GM12865 (cell line): ENCODE results near the gene KDM2B.

Experiments used
- DNase-seq: peaks from one replicate; pipeline ENCODE4 v3.0.0; 2010; ENCODE audit warnings: low read depth
- H3K4me3 ChIP-seq: 2 replicates; pipeline ENCODE4 v1.5.1; 2011; ENCODE audit warnings: mild to moderate bottlenecking, low read depth, low read length, control low read depth
- TF ChIP-seq, protein P1 (sequence below): IDR thresholded peaks from 2 replicates; pipeline ENCODE4 v1.5.1; 2011; ENCODE audit warnings: low read length, control low read depth, low read depth, inconsistent platforms; ENCODE audit not compliant: insufficient read depth; ENCODE audit errors: missing control alignments

KDM2B gene

DNA sequence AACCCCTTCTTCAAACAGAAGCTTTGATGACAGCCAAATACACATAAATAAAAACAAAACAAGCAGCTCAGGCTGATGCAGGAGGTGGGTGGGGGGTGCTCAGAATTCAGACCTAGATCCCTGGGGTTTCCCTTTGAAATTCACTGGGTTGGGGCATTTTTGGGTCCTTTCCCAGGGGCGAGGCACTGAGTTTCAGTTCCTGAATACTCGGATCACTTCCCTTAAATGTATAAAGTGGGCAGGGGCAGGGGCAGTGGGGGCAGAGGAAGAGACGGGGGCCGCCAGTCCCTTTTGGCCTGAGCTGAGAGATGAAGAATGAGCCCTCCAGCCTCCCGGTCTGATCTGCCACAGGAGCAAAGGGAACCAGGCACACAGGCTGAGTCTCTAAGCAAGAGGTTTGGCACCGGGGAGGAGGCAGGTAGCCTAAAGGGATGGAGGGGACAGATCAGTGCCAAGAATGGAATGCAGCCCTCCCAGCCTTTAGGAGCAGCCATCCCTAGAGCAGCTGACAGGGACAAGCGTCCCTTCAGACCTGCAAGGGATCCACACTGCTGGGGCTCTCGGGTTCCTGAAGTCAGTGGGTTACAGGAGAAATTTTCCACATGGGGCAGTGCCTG lies 20.3 kb downstream of the KDM2B start:
- peak; percentile 70 for DNase-seq
- TF ChIP-seq, protein P1, sequence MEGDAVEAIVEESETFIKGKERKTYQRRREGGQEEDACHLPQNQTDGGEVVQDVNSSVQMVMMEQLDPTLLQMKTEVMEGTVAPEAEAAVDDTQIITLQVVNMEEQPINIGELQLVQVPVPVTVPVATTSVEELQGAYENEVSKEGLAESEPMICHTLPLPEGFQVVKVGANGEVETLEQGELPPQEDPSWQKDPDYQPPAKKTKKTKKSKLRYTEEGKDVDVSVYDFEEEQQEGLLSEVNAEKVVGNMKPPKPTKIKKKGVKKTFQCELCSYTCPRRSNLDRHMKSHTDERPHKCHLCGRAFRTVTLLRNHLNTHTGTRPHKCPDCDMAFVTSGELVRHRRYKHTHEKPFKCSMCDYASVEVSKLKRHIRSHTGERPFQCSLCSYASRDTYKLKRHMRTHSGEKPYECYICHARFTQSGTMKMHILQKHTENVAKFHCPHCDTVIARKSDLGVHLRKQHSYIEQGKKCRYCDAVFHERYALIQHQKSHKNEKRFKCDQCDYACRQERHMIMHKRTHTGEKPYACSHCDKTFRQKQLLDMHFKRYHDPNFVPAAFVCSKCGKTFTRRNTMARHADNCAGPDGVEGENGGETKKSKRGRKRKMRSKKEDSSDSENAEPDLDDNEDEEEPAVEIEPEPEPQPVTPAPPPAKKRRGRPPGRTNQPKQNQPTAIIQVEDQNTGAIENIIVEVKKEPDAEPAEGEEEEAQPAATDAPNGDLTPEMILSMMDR: no peak
- no peak overlapping the region for H3K4me3 ChIP-seq

DNA sequence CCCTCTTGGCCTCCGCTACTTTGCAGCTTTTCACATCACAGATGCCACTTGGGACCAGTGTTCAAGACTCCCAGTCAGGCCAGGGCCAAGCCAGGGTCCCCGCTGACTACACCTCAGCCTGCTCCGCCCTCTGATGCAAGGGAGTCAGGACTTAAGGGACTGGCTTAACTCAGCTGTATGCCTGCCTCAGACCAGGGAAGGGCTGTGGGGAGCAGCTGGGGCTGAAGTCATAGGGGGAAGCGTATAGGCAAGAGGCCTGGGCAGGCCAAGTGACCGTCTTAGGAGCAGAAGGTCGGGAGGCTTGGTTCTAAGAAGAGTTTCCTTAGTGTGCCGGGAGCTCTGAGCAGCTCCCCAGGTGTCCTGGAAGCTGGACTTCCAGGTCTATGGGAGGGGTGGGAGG lies 21.9 kb downstream of the KDM2B start:
- DNase-seq: no peak
- H3K4me3 ChIP-seq: no peak overlapping the region
- TF ChIP-seq, protein P1: no peak

DNA sequence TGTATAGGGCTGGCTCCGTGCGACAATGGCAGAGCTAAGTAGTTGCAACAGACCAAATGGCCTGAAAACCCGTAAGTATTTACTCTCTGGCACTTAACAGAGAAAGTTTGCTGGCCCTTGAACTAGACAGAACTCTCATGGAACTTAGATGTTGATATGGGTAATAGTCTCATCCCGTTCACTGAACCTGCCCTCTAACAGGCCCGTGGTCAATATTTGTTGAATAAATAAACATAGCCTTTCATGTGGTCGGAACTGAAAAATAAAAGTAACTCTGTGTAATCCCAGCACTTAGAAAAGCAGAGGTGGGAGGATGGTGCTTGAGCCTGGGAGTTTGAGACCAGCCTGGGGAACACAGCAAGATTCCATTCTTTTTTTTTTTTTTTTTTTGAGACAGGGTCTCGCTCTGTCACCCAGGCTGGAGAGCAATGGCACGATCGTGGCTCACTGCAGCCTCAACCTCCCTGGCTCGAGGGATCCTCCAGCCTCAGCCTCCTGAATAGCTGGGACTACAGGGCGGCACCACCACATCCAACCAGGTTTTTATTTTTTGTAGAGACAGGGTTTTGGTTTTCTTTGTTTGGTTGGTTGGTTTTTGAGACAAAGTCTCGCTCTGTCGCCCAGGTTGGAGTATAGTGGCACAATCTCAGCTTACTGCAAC lies 29.7 kb downstream of the KDM2B start:
- no peak overlapping the region for H3K4me3 ChIP-seq
- TF ChIP-seq, protein P1: no peak
- DNase-seq: peak; percentile 38

DNA sequence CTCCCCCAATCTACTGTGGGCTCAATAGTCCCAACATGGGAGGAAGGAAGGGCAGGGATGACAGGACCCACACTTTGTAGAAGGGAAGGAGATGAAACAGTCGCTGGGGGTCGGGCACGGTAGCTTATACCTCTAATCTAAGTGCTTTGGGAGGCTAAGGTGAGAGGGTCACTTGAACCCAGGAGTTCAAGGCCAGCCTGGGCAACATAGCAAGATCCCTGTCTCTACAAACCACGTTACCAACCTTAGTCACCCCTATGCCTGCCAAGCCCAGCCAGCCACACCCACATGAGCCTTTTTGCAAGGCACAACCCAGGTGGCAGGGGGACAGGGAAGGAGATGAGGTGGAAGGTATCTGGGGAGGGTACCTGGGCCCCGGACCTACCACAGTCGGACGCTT lies 31.7 kb downstream of the KDM2B start:
- no peak for DNase-seq
- TF ChIP-seq, protein P1: no peak
- no peak overlapping the region for H3K4me3 ChIP-seq

DNA sequence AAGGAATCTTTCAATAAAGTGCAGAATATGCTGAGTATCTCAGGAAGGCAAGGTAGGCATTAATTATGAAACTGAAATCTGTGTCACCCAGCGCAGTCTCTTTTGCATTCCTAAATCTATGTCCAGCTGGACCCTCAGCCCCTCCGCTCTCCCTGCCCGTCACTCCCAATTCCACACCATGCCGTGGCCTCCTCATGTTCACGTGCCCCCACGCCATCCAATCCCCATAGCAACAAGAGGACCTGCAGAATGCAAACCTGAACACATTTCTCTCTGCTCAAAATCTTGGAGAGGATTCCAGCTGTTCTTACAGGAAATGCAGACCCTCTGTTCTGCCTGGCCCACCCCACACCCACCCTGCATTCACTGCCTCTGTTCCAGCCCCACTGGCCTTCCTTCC lies 35.3 kb downstream of the KDM2B start:
- H3K4me3 ChIP-seq: no peak overlapping the region
- TF ChIP-seq, protein P1: no peak
- DNase-seq: no peak

DNA sequence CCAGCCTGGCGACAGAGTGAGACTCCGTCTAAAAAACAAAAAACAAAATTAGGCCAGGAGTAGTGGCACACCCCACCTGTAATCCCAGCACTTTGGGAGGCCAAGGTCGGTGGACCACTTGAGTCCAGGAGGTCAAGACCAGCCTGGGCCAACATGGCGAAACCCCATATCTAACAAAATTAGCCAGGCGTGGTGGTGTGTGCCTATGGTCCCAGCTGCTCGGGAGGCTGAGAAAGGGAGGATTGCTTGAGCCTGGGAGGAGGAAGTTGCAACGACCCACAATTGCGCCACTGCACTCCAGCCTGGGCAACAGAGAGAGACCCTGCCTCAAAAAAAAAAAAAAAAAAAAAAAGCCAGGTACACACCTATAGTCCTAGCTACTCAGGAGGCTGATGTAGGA lies 37.0 kb downstream of the KDM2B start:
- TF ChIP-seq, protein P1: no peak
- no peak for DNase-seq
- H3K4me3 ChIP-seq: no peak overlapping the region

DNA sequence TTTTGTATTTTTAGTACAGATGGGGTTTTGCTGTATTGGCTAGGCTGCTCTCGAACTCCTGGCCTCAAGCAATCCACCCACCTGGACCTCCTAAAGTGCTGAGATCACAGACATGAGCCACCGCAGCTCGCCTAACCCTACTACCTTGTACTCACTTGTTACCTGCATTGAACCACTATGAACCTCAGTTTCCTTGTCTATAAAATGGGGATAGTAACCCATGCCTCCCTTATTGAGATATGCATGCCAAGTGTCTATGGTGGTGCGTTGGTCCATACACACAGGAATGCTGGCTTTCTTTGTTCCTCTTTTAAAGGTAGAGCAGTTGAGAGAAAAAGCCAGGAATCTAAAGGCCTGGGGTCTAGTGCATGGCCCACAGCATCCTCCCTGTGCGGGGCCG lies 40.9 kb downstream of the KDM2B start:
- no peak for DNase-seq
- TF ChIP-seq, protein P1: no peak
- H3K4me3 ChIP-seq: no peak overlapping the region
